ENCODE data around the gene LRP4. TPM values are rescaled to one million over a fixed set of nuclear protein-coding genes. Genes with fewer than 3 reads are reported as not detected.

Gene LRP4
- total RNA-seq, 1 donor from 2014 or later = 26.8 TPM

DNA sequence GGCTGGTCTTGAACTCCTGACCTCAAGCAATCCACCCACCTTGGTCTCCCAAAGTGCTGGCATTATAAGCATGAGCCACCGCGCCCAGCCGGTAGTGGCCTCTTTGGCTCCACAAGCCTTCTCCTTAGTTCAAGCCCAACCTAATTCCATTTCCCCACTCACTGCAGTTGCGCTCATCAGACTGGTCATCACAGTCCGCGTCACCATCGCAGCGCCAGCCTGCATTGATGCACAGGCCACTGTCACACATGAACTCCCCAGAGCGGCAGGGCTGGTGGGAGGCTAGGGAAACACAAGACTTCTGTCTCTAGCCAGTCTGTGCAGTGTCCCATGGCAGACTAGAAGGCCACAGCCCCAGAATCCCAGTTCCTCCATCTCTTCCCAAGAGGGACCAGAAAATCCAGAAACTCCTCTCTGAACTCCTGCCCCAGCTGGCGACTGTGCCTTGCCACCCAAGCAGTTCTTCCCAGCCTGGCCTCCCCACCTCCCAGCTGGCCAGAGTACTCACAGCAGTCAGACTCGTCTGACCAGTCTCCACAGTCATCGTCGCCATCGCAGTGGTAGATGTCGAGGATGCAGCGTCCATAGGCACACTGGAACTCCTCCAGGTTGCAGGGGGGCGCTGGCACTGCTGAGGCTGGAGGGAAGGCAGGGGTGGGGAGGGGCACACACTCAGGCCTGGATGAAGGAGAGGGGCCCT is 19.8 kb downstream of the LRP4 start:
- intact Hi-C loops (cut with DNase I) = no loop called here
- DNase-seq (ENCODE audit: low spot score) = no peak

DNA sequence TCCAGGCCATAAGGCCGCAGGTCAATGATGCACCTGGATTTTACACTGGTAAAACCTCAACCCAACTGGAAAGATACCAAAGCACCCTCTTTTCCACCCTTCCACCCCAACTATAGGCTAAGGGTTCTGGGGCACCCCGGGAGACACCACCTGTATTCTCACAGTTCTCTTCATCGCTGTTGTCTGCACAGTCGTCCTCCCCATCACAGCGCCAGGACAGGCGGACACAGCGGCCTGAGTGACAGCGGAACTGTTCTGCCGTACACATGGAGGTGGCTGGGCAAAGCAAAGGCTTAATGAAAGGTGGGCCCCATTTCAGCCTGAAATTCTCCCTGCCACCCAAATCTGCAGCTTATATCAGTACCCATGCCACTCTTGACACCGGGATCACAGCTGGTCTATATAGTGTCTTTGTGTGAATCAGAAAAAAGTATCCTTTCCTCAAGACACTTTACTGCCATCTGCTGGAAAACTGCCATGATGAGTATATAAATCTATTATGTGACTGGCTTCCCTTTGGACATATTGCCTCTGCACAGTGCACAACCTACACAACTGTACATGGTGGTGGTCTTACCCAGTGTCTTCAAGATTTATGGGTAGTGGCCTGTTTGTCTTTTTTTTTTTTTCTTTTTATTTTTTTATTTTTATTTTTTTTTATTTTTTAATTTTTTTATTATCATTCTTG is 21.5 kb downstream of the LRP4 start:
- intact Hi-C loops (cut with DNase I) = no loop called here
- DNase-seq (ENCODE audit: low spot score) = no peak

DNA sequence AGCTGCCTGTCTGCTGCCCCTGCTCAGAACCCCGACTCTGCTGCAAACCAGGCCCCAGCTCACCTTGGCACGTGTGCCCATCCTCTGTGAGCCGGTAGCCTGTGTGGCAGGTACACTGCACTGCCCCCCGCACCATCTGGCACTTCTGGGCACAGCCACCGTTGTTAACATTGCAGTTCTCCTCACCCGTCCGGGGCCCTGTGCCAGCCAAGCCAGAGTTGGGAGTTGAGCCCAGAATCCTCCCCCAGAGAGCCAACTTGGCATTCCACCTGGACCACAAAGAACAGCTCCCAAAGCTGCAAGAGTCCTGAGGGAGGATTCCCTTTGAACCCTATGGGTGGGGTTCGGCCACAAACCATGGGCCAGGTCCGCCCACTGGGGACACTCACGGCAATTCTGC is 22.5 kb downstream of the LRP4 start:
- peak; percentile 88 for DNase-seq (ENCODE audit: low spot score)
- intact Hi-C loops (cut with DNase I) = no loop called here

DNA sequence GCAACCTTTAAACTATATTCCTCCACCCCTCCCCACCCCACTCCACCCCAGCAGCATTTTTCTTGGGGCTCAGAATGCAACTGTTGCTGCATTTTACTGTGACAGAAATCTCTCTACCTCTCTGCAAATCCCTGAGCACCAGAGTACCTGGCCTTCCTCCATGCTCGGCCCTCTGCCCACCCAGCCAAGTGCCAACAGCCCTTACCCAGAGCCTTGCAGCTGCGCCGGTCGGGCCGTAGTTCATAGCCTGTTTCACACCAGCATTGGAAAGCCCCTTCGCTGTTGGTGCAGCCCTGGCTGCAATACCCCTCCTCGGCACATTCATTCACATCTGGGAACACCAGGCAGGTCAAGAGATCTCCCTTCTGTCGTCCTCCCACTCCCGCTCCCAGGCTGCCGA is 23.4 kb downstream of the LRP4 start:
- intact Hi-C loops (cut with DNase I) = no loop called here
- no peak for DNase-seq (ENCODE audit: low spot score)

DNA sequence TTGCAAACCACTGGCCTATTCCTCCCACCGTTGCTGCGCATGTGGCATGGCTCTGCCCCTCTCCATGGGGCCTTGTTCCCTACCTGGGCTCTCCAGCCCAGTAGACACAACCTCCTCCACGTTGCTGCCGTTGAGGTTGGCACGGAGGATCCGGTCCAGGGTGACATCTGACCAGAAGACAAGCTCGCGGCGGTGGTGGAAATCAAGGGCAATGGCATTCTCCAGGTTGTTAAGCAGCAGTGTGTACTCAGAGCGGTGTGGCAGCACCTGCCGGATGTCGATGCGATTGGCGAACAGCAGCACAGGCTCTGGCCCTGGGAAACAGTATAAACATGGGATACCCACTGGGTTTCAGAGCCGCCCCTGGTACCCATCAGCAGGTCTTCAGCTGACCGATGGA is 23.8 kb downstream of the LRP4 start:
- DNase-seq (ENCODE audit: low spot score) = no peak
- intact Hi-C loops (cut with DNase I) = no loop called here

DNA sequence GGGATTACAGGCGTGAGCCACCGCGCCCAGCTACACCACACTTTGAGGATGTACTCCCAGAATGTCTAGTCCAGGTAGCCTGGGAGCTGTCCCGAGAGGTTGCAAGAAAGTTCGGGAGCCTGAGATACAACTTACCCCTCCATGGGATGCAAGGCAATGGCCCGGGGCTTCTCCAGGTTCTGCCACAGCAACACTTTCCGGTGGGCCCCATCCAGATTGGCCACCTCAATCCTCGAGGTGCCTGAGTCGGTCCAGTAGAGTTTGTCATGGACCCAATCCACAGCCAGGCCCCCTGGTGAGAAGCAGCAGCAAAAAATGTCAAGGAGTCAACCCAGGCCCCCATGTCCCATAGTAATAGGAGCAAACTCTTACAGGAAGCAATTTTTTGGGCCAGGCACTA is 25.5 kb downstream of the LRP4 start:
- intact Hi-C loops (cut with DNase I) = no loop called here
- no peak for DNase-seq (ENCODE audit: low spot score)

DNA sequence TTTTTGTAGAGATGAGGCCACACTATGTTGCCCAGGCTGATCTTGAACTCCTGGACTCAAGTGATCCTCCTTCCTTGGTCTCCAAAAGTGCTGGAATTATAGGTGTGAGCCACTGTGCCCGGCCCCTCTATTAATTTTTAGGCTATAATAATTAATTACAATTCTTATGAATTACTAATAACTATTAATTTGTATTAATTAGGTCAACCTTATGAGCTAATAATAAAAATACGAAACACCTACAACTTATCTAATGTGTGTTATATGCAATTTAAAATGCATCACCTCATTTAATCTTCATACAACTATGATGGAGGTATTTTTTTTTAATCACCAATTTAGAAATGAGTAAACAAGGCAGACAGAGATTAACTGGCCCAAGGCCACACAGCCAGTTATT is 26.2 kb downstream of the LRP4 start:
- intact Hi-C loops (cut with DNase I) = no loop called here
- no peak for DNase-seq (ENCODE audit: low spot score)

DNA sequence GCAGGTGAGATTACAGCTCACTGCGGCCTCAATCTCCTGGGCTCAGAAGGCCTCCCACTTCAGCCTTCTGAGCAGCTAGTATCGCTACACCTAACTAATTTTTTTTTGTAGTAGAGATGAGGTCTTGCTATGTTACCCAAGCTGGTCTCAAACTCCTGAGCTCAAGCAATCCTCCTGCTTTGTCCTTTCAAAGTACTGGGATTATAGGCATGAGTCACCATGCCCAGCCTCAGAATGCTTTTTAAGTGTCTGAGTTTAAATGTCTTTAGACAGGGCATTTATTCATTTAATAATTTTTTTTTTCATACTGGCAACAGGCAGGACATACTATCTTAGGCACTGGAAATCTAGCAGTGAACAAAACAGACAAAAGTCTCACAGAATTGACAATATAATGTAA is 27.7 kb downstream of the LRP4 start:
- intact Hi-C loops (cut with DNase I) = no loop called here
- DNase-seq (ENCODE audit: low spot score) = no peak

DNA sequence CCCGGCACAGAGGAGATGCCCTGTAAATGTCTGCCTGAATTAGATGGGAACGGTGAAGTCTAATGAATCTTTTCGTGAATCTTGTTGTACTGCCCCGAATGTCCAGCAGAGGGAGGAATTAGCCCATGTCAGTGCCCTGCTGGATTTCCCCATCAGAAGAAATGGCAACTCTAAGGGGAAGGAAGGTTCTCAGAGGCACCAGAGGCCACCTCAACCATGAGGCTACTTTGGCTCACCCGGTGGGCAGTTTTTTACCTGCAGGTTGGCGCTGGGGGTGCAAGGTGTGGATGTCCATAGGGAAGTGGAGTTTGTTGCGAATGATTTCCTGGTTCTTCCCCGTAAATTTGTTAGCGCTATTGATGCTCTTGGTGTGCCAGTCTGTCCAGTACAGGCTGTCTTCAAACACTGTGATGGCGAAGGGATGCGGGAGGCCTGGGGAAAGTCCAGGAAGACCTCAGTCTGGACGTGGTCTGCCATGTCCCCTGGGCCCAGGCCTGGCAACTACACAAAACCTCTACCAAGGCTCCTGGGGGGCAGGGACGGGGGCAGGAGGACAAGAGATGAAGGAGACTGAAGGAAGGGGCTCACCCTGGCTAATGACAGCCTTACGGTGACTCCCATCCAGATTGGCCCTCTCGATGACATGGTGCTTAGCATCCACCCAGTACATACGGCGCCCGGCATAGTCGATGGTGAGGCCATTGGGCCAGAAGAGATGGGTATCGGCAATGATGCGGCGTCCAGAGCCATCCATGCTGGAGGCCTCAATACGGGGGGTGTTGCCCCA is 28.5 kb downstream of the LRP4 start:
- DNase-seq (ENCODE audit: low spot score) = no peak
- intact Hi-C loops (cut with DNase I) = loop anchor here (1.0 kb wide), 1 partner anchor 263 kb away; no protein-coding TSS in a partner anchor

DNA sequence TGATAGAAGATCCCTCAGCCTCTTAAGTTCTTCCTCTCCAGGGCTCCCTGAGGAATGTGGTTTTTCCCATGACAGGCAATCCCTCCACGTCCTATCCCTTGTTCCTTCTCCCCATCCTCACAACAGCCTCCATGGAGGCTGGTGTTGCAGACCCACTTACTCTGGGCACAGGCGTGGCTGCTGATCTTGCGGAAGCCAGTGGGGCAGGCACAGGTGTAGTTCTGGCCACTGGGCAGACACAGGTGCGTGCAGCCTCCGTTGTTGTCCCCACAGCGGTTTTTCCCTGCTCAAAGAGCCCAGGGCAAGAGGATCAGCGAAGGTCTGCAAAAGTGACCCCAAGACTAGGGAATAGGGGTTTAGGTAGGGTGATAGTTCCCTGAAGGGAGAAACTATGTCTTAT is 29.1 kb downstream of the LRP4 start:
- no peak for DNase-seq (ENCODE audit: low spot score)
- intact Hi-C loops (cut with DNase I) = loop anchor here (1.0 kb wide), 1 partner anchor 264 kb away; no protein-coding TSS in a partner anchor

DNA sequence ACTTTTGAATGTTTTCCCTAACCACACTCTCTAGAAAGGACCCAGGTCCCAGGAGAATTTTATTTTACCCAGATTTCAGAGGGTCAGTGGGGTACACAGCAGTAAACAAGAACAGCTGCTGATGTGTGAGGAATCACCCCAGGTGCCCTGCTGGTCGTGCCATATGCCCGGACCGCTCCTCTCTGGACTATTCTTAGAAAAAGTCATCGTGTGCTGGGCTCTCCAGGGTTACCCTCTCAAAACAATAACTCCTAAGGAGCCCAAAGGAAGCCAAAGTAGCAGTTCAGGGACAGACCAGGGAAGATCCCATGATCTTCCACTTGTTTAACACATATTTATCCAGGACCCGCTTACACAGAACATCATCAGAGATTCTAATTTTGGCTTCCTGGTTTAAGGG is 29.7 kb downstream of the LRP4 start:
- intact Hi-C loops (cut with DNase I) = loop anchor here (1.0 kb wide), 1 partner anchor 265 kb away; no protein-coding TSS in a partner anchor
- no peak for DNase-seq (ENCODE audit: low spot score)

DNA sequence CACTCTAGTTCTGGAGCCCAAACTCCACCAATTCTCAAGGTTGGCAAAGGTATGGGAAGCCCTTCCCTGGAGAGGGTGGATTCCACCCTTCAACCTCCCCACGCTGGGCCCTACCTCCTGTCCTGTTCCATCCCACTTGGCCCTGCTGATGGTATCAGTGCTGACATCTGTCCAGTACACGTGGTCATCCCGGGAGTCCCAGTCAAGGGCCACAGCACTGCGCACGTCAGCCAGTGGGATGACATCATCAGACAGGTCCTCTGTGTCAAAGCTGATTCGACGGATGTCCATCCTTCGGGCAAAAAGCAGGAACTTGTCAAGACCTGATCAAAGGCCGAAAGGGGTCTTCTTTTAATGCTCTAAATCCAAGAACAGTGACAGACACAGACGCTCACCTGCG is 32.1 kb downstream of the LRP4 start:
- intact Hi-C loops (cut with DNase I) = no loop called here
- DNase-seq (ENCODE audit: low spot score) = no peak

DNA sequence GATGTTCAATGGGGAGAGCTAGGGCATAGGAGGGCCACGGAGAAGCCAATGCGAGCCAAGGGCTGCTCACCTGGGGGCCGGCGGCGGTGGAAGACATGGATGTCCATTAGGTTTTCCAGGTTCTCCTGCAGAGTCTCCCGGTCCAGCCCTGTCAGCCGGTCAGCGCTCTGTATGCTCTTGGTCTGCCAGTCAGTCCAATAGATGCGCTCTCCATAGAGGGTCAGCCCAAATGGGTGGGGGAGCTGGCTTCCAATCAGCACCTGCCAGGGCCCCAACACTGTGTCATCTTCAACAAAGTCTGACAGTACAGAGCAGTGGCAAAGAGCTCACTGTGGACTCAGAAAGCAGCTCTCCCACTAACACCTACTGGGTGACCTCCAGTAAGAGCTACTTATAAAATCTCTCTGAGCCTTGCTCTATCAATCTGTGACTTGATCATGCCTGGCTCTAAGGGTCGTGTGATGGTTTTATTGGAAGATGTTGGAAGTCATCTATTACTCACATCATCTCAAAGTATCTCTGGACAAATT is 39.2 kb downstream of the LRP4 start:
- intact Hi-C loops (cut with DNase I) = no loop called here
- DNase-seq (ENCODE audit: low spot score) = no peak

DNA sequence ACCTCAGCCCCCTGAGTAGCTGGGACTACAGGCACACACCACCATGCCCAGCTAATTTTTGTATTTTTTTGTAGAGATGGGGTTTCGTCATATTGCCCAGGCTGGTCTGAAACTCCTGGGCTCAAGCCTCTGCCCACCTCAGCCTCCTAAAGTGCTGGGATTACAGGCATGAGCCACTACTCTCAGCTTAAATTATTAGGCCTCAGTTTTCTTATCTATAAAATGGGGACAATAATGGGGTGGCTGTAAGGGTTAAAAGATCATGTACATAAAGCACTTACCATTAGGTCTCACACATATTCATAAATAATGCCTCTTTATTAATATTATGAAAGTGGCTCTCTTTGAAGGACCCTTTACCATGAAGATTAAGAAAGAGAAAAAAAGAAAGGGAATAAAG is 40.8 kb downstream of the LRP4 start:
- intact Hi-C loops (cut with DNase I) = no loop called here
- DNase-seq (ENCODE audit: low spot score) = no peak

DNA sequence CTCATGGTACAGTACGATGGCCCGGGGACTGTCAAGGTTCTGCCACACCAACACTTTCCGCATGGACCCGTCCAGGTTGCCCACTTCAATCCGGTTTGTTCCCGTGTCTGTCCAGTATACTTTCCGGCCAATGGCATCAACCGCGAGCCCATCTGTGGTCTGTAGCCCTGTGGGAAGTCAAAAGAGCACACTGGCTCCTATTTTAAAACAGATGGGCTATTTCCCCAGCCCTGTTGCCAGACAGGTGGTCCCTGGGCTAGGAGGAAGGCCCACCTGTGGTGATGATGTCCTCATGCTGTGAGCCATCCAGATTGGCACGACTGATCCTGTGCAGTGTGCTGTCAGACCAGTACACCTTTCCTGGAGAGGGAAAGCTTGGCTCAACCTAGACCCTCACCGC is 41.9 kb downstream of the LRP4 start:
- no peak for DNase-seq (ENCODE audit: low spot score)
- intact Hi-C loops (cut with DNase I) = no loop called here

DNA sequence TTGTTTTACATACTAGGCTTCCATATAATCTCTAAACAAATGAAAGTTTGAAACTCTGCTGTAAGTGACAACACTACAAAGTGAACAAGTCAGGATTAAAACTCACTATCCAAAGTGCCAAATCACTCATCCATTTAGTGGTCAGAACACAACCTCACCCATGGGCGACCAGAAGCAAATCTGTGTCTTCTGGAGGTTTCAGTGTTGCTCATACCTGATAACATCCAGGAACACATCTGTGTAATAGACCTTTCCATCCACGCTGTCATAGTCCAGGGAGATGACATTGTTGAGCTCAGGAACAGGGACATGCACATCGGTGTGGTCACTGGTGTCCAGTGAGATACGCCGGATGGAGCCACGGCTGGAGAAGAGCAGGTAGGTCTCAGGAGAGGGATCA is 43.8 kb downstream of the LRP4 start:
- intact Hi-C loops (cut with DNase I) = no loop called here
- DNase-seq (ENCODE audit: low spot score) = no peak

DNA sequence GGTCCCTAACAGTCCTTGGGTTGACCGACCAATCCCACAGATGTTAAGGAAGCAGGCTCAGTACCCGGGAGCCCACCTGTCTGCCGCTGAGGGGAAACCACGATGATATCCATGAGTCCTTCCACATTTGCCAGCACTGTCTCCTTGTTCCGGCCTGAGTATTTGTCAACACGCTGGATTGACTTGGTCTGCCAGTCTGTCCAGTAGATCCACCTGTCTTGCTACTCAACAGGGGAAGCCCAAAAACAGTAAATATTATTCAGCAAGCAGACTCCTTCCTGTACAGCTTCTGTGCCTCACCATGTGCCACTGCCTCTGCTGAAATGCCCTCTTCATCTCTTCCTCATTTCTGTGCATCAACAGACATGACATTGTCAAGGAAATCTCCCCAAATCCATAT is 49.4 kb downstream of the LRP4 start:
- intact Hi-C loops (cut with DNase I) = no loop called here
- DNase-seq (ENCODE audit: low spot score) = no peak

DNA sequence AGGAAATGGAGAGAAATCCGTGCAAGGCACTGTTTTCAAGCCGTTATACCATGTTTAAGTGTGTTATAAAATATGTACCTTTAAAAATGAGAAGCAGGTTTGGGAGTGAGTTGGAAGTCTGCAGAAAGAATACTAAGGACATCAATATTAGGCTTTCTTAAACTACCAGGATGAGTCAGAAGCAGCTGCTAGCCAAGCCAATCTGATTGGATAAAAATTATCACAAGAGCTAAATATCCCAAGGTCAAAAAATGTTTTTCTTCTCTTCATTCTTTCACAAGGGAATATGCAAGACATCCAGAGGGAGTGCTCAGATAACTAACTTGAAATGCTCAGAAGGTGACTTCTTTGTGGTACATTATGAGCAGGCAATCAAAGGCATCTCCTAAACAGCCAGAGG is 53.0 kb downstream of the LRP4 start:
- DNase-seq (ENCODE audit: low spot score) = no peak
- intact Hi-C loops (cut with DNase I) = no loop called here

DNA sequence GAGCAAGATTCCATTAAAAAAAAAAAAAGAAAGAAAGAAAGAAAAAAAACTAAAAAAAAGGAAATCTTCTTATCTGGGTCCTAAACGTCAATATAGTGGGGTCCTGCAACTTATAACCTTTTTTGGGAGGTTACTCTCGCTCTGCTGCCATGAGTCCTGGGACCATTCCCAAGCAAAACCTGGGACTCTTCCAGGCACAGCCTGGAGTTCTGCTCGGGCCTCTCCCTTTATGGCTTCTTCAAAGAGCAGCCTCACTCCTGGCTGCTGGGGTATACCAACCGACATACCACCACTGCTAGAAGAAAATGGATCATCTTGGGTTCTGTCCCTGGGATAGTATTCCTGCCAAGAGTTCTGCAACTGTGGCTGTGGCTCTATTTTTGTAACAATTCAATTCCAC is 58.1 kb downstream of the LRP4 start:
- no peak for DNase-seq (ENCODE audit: low spot score)
- intact Hi-C loops (cut with DNase I) = no loop called here

DNA sequence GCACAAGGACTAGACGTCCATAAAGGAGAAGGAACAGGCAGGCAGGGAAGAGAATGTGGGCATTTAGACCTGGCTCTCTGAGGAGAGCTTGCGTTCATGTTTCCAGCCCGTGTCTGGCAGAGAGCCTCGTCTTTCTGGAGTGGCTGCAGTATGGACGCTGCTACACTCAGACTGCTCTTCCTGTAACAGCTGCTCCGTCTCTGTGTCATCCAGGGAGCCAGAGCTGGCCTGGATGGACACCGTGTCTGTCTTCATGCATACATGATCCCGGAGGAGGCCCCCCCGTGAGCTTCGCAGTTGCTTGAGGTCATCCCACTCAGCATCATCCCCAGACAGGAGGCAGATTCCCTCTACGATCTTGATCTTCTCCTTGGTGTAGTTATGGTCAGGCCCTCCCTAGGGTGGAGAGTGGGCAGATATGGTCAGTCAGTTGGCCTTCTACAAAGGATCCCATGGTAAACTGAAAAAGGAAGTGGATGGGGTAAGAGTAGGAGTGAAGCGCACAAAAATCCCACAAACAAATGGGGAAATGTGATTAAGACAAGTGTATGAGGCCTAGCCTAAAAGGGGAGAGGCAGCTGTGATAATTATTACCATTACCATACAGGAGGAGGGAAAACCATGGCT is 59.3 kb downstream of the LRP4 start:
- intact Hi-C loops (cut with DNase I) = no loop called here
- DNase-seq (ENCODE audit: low spot score) = no peak
